ENCODE data around the gene CAMKK2. TPM values are rescaled to one million over a fixed set of nuclear protein-coding genes. Genes with fewer than 3 reads are reported as not detected.
"Not testable (repeated sequence)": the region's sequence is repeated elsewhere in the genome, so short reads cannot be mapped to it uniquely, and the experiment has no call there.

The CAMKK2 gene
- total and polyA plus RNA-seq, 2 of the 4 experiments (the other 2 are of a cell fraction): 15.2 to 24.7 TPM

DNA sequence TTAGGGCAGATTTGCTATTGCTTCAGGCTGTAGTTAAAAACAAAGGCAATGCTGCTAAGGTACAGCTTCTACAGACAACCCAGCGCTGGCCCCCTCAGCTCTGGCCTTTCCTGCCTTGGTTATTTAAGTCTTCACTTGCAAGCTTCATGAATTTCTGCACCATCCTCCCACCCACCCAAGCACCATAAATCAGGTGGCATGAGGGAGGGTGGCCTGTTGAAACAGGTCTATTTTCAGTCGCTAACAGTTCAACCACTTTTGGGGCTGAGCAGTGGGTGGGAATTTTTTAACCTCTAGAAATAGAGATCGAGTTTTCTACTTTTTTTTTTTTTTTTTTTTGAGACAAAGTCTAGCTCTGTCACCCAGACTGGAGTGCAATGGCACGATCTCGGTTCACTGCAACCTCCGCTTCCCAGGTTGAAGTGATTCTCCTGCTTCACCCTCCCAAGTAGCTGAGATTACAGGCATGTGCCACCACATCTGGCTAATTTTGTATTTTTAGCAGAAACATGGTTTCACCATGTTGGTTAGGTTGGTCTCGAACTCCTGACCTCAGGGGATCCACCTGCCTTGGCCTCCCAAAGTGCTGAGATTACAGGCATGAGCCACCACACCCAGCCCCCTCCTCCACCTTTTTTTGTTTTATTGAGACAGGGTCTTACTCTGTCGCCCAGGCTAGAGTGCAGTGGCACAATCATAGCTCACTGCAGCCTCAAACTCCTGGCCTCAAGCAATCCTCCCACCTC, 38.6 kb downstream of the CAMKK2 start:
- H2BK5ac ChIP-seq (ENCODE audit: low read depth, low read length, poor library complexity, severe bottlenecking); H2BK15ac ChIP-seq (ENCODE audit: low read depth, low read length); H3K56ac ChIP-seq (ENCODE audit: extremely low read depth, insufficient read depth, low read length); intact Hi-C loops (cut with micrococcal nuclease); H3K9me3 ChIP-seq (ENCODE audit: control insufficient read depth, insufficient read depth, low read length); POLR2A ChIA-PET (ENCODE audit: unreplicated experiment); H3K4me2 ChIP-seq (ENCODE audit: low read depth, low read length); H3K4me1 ChIP-seq (ENCODE audit: control insufficient read depth, insufficient read depth, low read length); CTCF ChIA-PET; DNase-seq; H3K27me3 ChIP-seq (ENCODE audit: control insufficient read depth, insufficient read depth, low read length); H4K20me1 ChIP-seq (ENCODE audit: insufficient read depth, low read length); H3K18ac ChIP-seq (ENCODE audit: low read depth, low read length); dilution Hi-C loops (cut with HindIII; ENCODE audit: low sequenced_read_pairs, unreplicated experiment); ATAC-seq (ENCODE audit: low read depth); H3K9ac ChIP-seq (ENCODE audit: low read depth, low read length); H3K79me1 ChIP-seq (ENCODE audit: low read depth in 1 of 2, low read length in 2 of 2); H4K5ac ChIP-seq (ENCODE audit: low read depth, low read length); H2AFZ ChIP-seq (replicated peaks; ENCODE audit: low read length, poor library complexity); H2BK20ac ChIP-seq (ENCODE audit: low read depth, low read length); H3K14ac ChIP-seq (replicated peaks; ENCODE audit: low read depth, low read length); H2AK5ac ChIP-seq (ENCODE audit: low read depth, low read length); H3K27ac ChIP-seq (ENCODE audit: insufficient read depth, low read length); in situ Hi-C loops (cut with MboI; ENCODE audit: low sequenced_read_pairs); H2AK9ac ChIP-seq (replicated peaks; ENCODE audit: low read depth, low read length, poor library complexity); BruUV-seq (replicated peaks); H3K4ac ChIP-seq (ENCODE audit: low read depth, low read length); H4K8ac ChIP-seq (ENCODE audit: low read depth in 2 of 2, low read length in 2 of 2); H2BK120ac ChIP-seq (ENCODE audit: low read depth, low read length); H3K4me3 ChIP-seq (ENCODE audit: insufficient read depth, low read depth, low read length); H4K91ac ChIP-seq (ENCODE audit: insufficient read depth, low read depth, low read length); H3K23ac ChIP-seq (ENCODE audit: low read depth, low read length): not testable (repeated sequence)
- Histone ChIP-seq H3K36me3 (ENCODE audit: control insufficient read depth, insufficient read depth, low read length) (peaks cover 48% of the 10 kb centered on the region), H3K9me1 (ENCODE audit: insufficient read depth, low read length) (peaks cover 11% of the 10 kb centered on the region; the same call in 1 of the 2 replicates)
- WGBS, 2 experiments (ENCODE audit: extremely low coverage in 2 of 2, insufficient read length in 1 of 2): no CpG with 5 or more reads among the region's 8 CpGs
